K562 (cell line): ENCODE data around the gene SLC7A6. TPM values are rescaled to one million over a fixed set of nuclear protein-coding genes. Genes with fewer than 3 reads are reported as not detected.

ENCODE experiments used
- ATAC-seq: fragments of 200-7000 bp; cut with Tn5 transposase; 3 replicates; pipeline ENCODE4 v1.9.1; 2020; ENCODE audit warnings: moderate library complexity
- BruUV-seq: library from RNA; stranded (reverse); fragments of 400-500 nt; replicated peaks from 2 replicates; lab custom pipeline; 2021; lab: Mats Ljungman, UMichigan
- CTCF ChIA-PET: fragments of 300-600 bp; formaldehyde crosslinking; extraction: SDS; loops from one replicate; lab custom pipeline; 2021; ENCODE audit warnings: low intra/inter-chr PET ratio; lab: Yijun Ruan, JAX
- POLR2A ChIA-PET: fragments of 300-600, 350-650 bp; sonication (Branson Sonifier 250); formaldehyde crosslinking; extraction: SDS; loops from one replicate; lab custom pipeline; 2021; ENCODE audit warnings: antibody characterized with exemption, inconsistent platforms; lab: Yijun Ruan, JAX
- DNase-seq, 4 experiments: peaks; one replicate each; pipeline versions ENCODE4 v3.0.0 to v3.0.0-alpha.2; 2011 to 2018; ENCODE audit warnings: low spot score in 3 of 4, mixed read lengths in 3 of 4; ENCODE audit errors: extremely low read depth in 1 of 4
- FAIRE-seq: peaks from 2 replicates; lab custom pipeline; 2011; peaks lifted over from hg19 to GRCh38; lab: Jason Lieb, UNC
- H2AFZ ChIP-seq: 2 replicates; pipeline ENCODE4 v1.6.0; 2011; ENCODE audit warnings: low read depth, low read length, control low read depth, inconsistent platforms
- H3K27ac ChIP-seq: fragments of 200-600 bp; 3 replicates; pipeline ENCODE4 v1.8.0; 2011; ENCODE audit warnings: low read depth, mild to moderate bottlenecking, control low read depth, inconsistent platforms, low read length, moderate library complexity, mixed read lengths; ENCODE audit errors: extremely low read depth
- H3K27me3 ChIP-seq, 2 experiments: fragments of 300-600 bp in 1 of 2; 2 replicates in 1 of 2; 3 replicates in 1 of 2; pipeline versions ENCODE4 v1.6.0 to v1.8.0; 2011; ENCODE audit warnings: inconsistent platforms in 2 of 2, low read length in 2 of 2, mild to moderate bottlenecking in 1 of 2, mixed read lengths in 1 of 2, moderate library complexity in 1 of 2; ENCODE audit not compliant: control insufficient read depth in 2 of 2, insufficient read depth in 2 of 2
- H3K36me3 ChIP-seq: fragments of 300-600 bp; 3 replicates; pipeline ENCODE4 v1.8.0; 2011; ENCODE audit warnings: mild to moderate bottlenecking, low read length, inconsistent platforms; ENCODE audit not compliant: control insufficient read depth, insufficient read depth
- H3K4me1 ChIP-seq, 2 experiments: fragments of 200-600 bp in 1 of 2; replicated peaks in 1 of 2; 2 replicates in 1 of 2; 3 replicates in 1 of 2; pipeline versions ENCODE4 v1.5.1 to v1.8.0; 2011; ENCODE audit warnings: inconsistent platforms in 2 of 2, low read length in 2 of 2, mild to moderate bottlenecking in 1 of 2, mixed read lengths in 1 of 2, moderate library complexity in 1 of 2; ENCODE audit not compliant: control insufficient read depth in 2 of 2, insufficient read depth in 2 of 2
- H3K4me2 ChIP-seq: 2 replicates; pipeline ENCODE4 v1.6.1; 2011; ENCODE audit warnings: low read length, control low read depth, inconsistent platforms, mixed read lengths; ENCODE audit not compliant: insufficient read depth
- H3K4me3 ChIP-seq: fragments of 200-600 bp; sonication (generic), shearing (Covaris generic); 2 replicates; pipeline ENCODE4 v1.5.1; 2016; ENCODE audit warnings: control low read depth, inconsistent platforms
- H3K79me2 ChIP-seq: fragments of 200-600 bp; 3 replicates; pipeline ENCODE4 v1.8.0; 2011; ENCODE audit warnings: low read length, inconsistent platforms; ENCODE audit not compliant: control insufficient read depth, insufficient read depth
- H3K9ac ChIP-seq, 2 experiments: 2 replicates each; pipeline versions ENCODE4 v1.6.0 to v1.6.1; 2011; ENCODE audit warnings: low read depth in 2 of 2, low read length in 2 of 2, control low read depth in 1 of 2, inconsistent platforms in 1 of 2, mild to moderate bottlenecking in 1 of 2, mixed read lengths in 1 of 2; ENCODE audit not compliant: insufficient read depth in 1 of 2
- H3K9me1 ChIP-seq: one replicate; pipeline ENCODE4 v1.6.0; 2011; ENCODE audit warnings: inconsistent platforms, mild to moderate bottlenecking, low read length, moderate library complexity; ENCODE audit not compliant: control insufficient read depth, insufficient read depth
- H3K9me3 ChIP-seq: replicated peaks from 2 replicates; pipeline ENCODE4 v1.5.1; 2011; ENCODE audit warnings: low read depth, low read length, inconsistent platforms; ENCODE audit not compliant: control insufficient read depth, insufficient read depth
- H4K20me1 ChIP-seq: replicated peaks from 2 replicates; pipeline ENCODE4 v1.6.1; 2011; ENCODE audit warnings: low read length, inconsistent platforms, mixed read lengths; ENCODE audit not compliant: control insufficient read depth, insufficient read depth
- CAMTA2 ChIP-seq: fragments of 250-450 bp; sonication (Bioruptor Pico); conservative IDR thresholded peaks from 2 replicates; pipeline ENCODE4 v1.5.1; 2022
- MCM5 ChIP-seq: fragments of 450-650 bp; IDR thresholded peaks from 2 replicates; pipeline ENCODE4 v1.6.1; 2016; ENCODE audit warnings: low read depth
- MIER1 ChIP-seq: fragments of 450-650 bp; IDR thresholded peaks from 2 replicates; pipeline ENCODE4 v1.6.1; 2016; ENCODE audit warnings: antibody characterized with exemption, mild to moderate bottlenecking, low read depth
- ZNF174 ChIP-seq: fragments of 250-450 bp; sonication (Bioruptor Pico); IDR thresholded peaks from 2 replicates; pipeline ENCODE4 v1.4.0; 2020; ENCODE audit warnings: mild to moderate bottlenecking
- WGBS: fragments of 100-300 bp; shearing (Covaris generic); methylation state at CpG from one replicate; pipeline ENCODE4 v1.1.6; 2016; ENCODE audit warnings: low coverage, mixed read lengths; ENCODE audit not compliant: insufficient coverage; ENCODE audit errors: missing lambda C conversion rate; 5-methylcytosine and 5-hydroxymethylcytosine counted together
- in situ Hi-C: fragments of 300-500 bp; cut with MboI; formaldehyde crosslinking; loops from 4 replicates; pipeline ENCODE4 v1.15.0; 2018; ENCODE audit warnings: inconsistent platforms, mixed read lengths
- intact Hi-C: fragments of 100-400 bp; cut with micrococcal nuclease; formaldehyde crosslinking; loops from 2 replicates; pipeline ENCODE4 v1.14.2; 2022
- polyA plus RNA-seq, 8 experiments: library from polyadenylated mRNA; depleted of rRNA in 4 of 8; stranded (reverse) in 5 of 8; unstranded in 3 of 8; fragments of >200 nt; fragmentation: Nextera tagmentation in 2 of 8; fragmentation: Illumina TruSeq in 1 of 8; extraction: Ambion mirVana in 2 of 8; extraction: Trizol in 1 of 8; gene quantifications; 2 replicates each; pipeline versions ENCODE4 v1.2.1 to v1.2.3, GENCODE V29; 2011 to 2014; ENCODE audit warnings: inconsistent platforms in 1 of 8, missing spikeins in 1 of 8
- total RNA-seq, 7 experiments: library from RNA; depleted of rRNA in 6 of 7; stranded (reverse); fragments of >200 nt in 6 of 7; fragmentation: Illumina TruSeq in 2 of 7; extraction: Trizol in 2 of 7; gene quantifications; 2 replicates each; pipeline versions ENCODE4 v1.2.1 to v1.2.3, GENCODE V29; 2011 to 2021; ENCODE audit warnings: low replicate concordance in 1 of 7
- TF ChIP-seq, protein P1 (sequence below): fragments of 450-650 bp; conservative IDR thresholded peaks from 2 replicates; pipeline ENCODE4 v1.6.1; 2016; ENCODE audit warnings: missing genetic modification characterization, low read depth, mild to moderate bottlenecking, control low read depth, missing compliant biosample characterization
- TF ChIP-seq, protein P2 (sequence below): sonication (generic); formaldehyde crosslinking; IDR thresholded peaks from 2 replicates; pipeline ENCODE4 v1.8.1; 2023; ENCODE audit warnings: mild to moderate bottlenecking, missing genetic modification reagents

The SLC7A6 gene
- total and polyA plus RNA-seq, 9 of the 15 experiments (the other 6 are each of a cell fraction or from before 2014, with no cell fraction given), result 12.6 to 60.1 (median 29.8) TPM

DNA sequence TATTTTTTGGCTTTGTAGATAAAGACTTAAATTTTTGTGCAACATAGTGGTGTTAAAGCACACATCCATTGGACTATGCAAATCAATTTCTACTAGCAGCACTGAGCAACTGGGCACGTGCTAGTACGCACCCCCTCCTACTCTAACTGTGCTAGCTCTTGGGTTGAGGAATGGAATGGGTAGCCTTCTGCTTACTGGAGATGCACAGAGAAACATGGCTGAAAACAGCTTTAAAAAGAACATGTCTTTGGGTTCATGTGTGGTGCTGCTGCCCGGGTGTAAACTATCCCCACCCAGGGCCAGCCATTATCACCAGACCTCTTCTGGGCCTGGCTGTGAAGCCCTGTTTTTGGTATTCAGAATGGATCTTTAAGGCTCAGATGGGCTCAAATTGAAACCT lies 35.7 kb upstream of the SLC7A6 start:
- H3K9me3 ChIP-seq, result no peaks in the 10 kb centered on the region
- no peaks in the 10 kb centered on the region; the same call in 1 of the 2 replicates for H4K20me1 ChIP-seq
- FAIRE-seq (no peak), DNase-seq (peak in 1 of 4 experiments; percentile 8), ATAC-seq (no peak)
- intact Hi-C loops (loop anchor here (1.0 to 2.0 kb wide), 3 partner anchors 134 to 235 kb away; no protein-coding TSS in a partner anchor), in situ Hi-C loops (loop anchor here (10.0 kb wide), 1 partner anchor 154 kb away; no protein-coding TSS in a partner anchor)
- no peaks in the 10 kb centered on the region for H3K27me3 ChIP-seq
- H3K36me3 ChIP-seq, result peaks cover 66% of the 10 kb centered on the region; the same call in 2 of the 3 replicates
- WGBS, result 86% methylated on average over 3 of the region's 3 CpGs
- no peak overlapping the region for H3K4me3 ChIP-seq
- TF ChIP-seq MIER1 (no peak), MCM5 (no peak), ZNF174 (CRISPR knock-in tag) (no peak), CAMTA2 (CRISPR knock-in tag) (no peak)
- TF ChIP-seq, protein P1, sequence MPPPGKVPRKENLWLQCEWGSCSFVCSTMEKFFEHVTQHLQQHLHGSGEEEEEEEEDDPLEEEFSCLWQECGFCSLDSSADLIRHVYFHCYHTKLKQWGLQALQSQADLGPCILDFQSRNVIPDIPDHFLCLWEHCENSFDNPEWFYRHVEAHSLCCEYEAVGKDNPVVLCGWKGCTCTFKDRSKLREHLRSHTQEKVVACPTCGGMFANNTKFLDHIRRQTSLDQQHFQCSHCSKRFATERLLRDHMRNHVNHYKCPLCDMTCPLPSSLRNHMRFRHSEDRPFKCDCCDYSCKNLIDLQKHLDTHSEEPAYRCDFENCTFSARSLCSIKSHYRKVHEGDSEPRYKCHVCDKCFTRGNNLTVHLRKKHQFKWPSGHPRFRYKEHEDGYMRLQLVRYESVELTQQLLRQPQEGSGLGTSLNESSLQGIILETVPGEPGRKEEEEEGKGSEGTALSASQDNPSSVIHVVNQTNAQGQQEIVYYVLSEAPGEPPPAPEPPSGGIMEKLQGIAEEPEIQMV (tag), result no peak
- TF ChIP-seq, protein P2, sequence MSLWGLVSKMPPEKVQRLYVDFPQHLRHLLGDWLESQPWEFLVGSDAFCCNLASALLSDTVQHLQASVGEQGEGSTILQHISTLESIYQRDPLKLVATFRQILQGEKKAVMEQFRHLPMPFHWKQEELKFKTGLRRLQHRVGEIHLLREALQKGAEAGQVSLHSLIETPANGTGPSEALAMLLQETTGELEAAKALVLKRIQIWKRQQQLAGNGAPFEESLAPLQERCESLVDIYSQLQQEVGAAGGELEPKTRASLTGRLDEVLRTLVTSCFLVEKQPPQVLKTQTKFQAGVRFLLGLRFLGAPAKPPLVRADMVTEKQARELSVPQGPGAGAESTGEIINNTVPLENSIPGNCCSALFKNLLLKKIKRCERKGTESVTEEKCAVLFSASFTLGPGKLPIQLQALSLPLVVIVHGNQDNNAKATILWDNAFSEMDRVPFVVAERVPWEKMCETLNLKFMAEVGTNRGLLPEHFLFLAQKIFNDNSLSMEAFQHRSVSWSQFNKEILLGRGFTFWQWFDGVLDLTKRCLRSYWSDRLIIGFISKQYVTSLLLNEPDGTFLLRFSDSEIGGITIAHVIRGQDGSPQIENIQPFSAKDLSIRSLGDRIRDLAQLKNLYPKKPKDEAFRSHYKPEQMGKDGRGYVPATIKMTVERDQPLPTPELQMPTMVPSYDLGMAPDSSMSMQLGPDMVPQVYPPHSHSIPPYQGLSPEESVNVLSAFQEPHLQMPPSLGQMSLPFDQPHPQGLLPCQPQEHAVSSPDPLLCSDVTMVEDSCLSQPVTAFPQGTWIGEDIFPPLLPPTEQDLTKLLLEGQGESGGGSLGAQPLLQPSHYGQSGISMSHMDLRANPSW, result no peak
- H3K27ac ChIP-seq, result no peak overlapping the region
- POLR2A ChIA-PET, result interaction anchor here (0.6 to 1.8 kb wide), 5 partner anchors 9 to 383 kb away, joined by 3 to 8 read pairs (median 4); no protein-coding TSS in a partner anchor
- no peak overlapping the region for H3K9ac ChIP-seq
- no peaks in the 10 kb centered on the region for H3K9me1 ChIP-seq
- no peaks in the 10 kb centered on the region; the same call in 2 of the 3 replicates for H3K79me2 ChIP-seq
- BruUV-seq, result no TSS peak
- CTCF ChIA-PET, result interaction anchor here (1.1 to 2.6 kb wide), 5 partner anchors 157 to 556 kb away, joined by 3 to 18 read pairs (median 4); no protein-coding TSS in a partner anchor
- no peak overlapping the region for H2AFZ ChIP-seq
- H3K4me1 ChIP-seq, result peaks cover 0 to 12% of the 10 kb centered on the region in 2 experiments; a peak in 1 of 5 replicates
- no peak overlapping the region for H3K4me2 ChIP-seq
